ENCODE results near the gene ACADM.
"Not testable (repeated sequence)": the region's sequence is repeated elsewhere in the genome, so short reads cannot be mapped to it uniquely, and the experiment has no call there.

ACADM gene

DNA sequence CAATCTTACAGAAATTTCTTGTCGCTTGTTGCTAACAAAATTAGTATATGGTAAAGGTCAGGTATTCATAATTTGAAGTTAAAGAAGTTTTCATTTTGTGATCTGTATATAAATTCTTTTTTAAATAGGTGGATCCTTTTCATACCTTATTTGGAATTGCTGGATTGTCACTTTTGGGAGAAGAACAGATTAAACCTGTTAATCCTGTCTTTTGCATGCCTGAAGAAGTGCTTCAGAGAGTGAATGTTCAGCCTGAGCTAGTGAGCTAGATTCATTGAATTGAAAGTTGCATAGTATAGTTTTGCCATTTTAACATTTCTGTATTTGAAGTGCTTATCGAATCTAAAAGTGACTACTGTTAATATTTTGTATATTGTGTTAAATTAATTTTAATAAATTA, 69.9 kb downstream of the ACADM start:
- no peak for DNase-seq (ENCODE audit: low read depth, low spot score)

GRCh38 chr1:75795703-75796193, 71.2 kb downstream of the ACADM start:
- no peak for DNase-seq (ENCODE audit: low read depth, low spot score)

GRCh38 chr1:75796376-75797272, 72.1 kb downstream of the ACADM start, which contains the start of gene MSH4:
Gene MSH4, plus strand, starts transcription at chr1:75796882. Its CDS starts 104 bp downstream, at chr1:75796986.
- no peak for DNase-seq (ENCODE audit: low read depth, low spot score)

- no peak for DNase-seq (ENCODE audit: low read depth, low spot score)
These were observed 72.7 kb downstream of the ACADM start for GRCh38 chr1:75797273-75797588.

- DNase-seq (ENCODE audit: low read depth, low spot score) = no peak
These were observed 73.2 kb downstream of the ACADM start for GRCh38 chr1:75797606-75798216.

DNA sequence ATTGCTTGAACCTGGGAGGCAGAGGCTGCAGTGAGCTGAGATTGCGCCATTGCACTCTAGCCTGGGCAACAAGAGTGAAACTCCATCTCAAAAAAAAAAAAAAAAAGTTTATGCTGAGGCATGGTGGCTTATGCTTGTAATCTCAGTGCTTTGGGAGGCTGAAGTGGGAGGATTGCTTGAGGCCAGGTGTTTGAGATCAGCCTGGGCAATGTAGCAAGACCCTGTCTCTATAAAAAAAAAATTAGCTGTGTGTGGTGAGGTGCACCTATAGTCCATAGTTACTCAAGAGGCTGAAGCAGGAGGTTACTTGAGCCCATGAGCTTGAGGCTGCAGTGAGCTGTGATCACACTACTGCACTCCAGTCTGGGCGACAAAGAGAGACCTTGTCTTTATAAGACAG, 77.0 kb downstream of the ACADM start:
- DNase-seq (ENCODE audit: low read depth, low spot score) = not testable (repeated sequence)

GRCh38 chr1:75808921-75809320, 84.4 kb downstream of the ACADM start:
- DNase-seq (ENCODE audit: low read depth, low spot score) = no peak

GRCh38 chr1:75810113-75810512, 85.6 kb downstream of the ACADM start:
- DNase-seq (ENCODE audit: low read depth, low spot score) = not testable (repeated sequence)

- DNase-seq (ENCODE audit: low read depth, low spot score) = no peak
These were observed 86.9 kb downstream of the ACADM start for GRCh38 chr1:75811211-75811981.

- DNase-seq (ENCODE audit: low read depth, low spot score) = no peak
These were observed 87.6 kb downstream of the ACADM start for GRCh38 chr1:75812065-75812464.
